OCI-LY7 (cell line): Measurements from ENCODE around the gene PSMF1. TPM values are rescaled to one million over a fixed set of nuclear protein-coding genes. Genes with fewer than 3 reads are reported as not detected.

Experiments
- BruUV-seq: library from RNA; stranded (reverse); fragments of 400-500 nt; replicated peaks from 2 replicates; lab custom pipeline; 2021; lab: Mats Ljungman, UMichigan
- CTCF ChIA-PET: fragments of 300-600 bp; sonication (Branson Sonifier 250); formaldehyde crosslinking; loops from one replicate; lab custom pipeline; 2022; ENCODE audit warnings: antibody characterized with exemption; ENCODE audit not compliant: unreplicated experiment; lab: Charles Lee
- POLR2A ChIA-PET: fragments of 300-600 bp; sonication (Branson Sonifier 250); formaldehyde crosslinking; loops from one replicate; lab custom pipeline; 2022; ENCODE audit warnings: antibody characterized with exemption; lab: Charles Lee
- DNase-seq: peaks from one replicate; pipeline ENCODE4 v3.0.0-alpha.2; 2015; ENCODE audit warnings: low spot score
- H2AFZ ChIP-seq: fragments of 200-600 bp; sonication (generic), shearing (Covaris generic); 2 replicates; pipeline ENCODE4 v1.6.1; 2014; ENCODE audit warnings: mild to moderate bottlenecking, antibody characterized with exemption, low read length, moderate library complexity
- H3K27ac ChIP-seq: fragments of 200-600 bp; sonication (generic); 2 replicates; pipeline ENCODE4 v1.5.1; 2014; ENCODE audit warnings: mixed run types, low read depth, mild to moderate bottlenecking, moderate library complexity, low read length, inconsistent platforms; ENCODE audit not compliant: poor library complexity, severe bottlenecking
- H3K36me3 ChIP-seq: fragments of 200-600 bp; sonication (generic); 2 replicates; pipeline ENCODE4 v1.6.1; 2014; ENCODE audit warnings: mild to moderate bottlenecking, antibody characterized with exemption, low read length, moderate library complexity, mixed read lengths; ENCODE audit not compliant: insufficient read depth
- H3K4me1 ChIP-seq: fragments of 200-600 bp; sonication (generic); 2 replicates; pipeline ENCODE4 v1.5.1; 2014; ENCODE audit warnings: mild to moderate bottlenecking, low read length; ENCODE audit not compliant: insufficient read depth, poor library complexity, severe bottlenecking
- H3K4me2 ChIP-seq: fragments of 200-600 bp; sonication (generic); 2 replicates; pipeline ENCODE4 v1.6.1; 2014; ENCODE audit warnings: mild to moderate bottlenecking, low read length
- H3K4me3 ChIP-seq: fragments of 200-600 bp; sonication (generic); 2 replicates; pipeline ENCODE4 v1.5.1; 2014; ENCODE audit warnings: mild to moderate bottlenecking, low read depth, low read length; ENCODE audit not compliant: poor library complexity, severe bottlenecking
- H3K79me2 ChIP-seq: fragments of 200-600 bp; sonication (generic); 2 replicates; pipeline ENCODE4 v1.6.1; 2016; ENCODE audit warnings: low read depth, mild to moderate bottlenecking, low read length, moderate library complexity, mixed read lengths; ENCODE audit not compliant: insufficient read depth
- H3K9me2 ChIP-seq: fragments of 200-600 bp; sonication (generic); 2 replicates; pipeline ENCODE4 v1.6.1; 2016; ENCODE audit warnings: mild to moderate bottlenecking, low read length, mixed read lengths; ENCODE audit not compliant: insufficient read depth
- H3K9me3 ChIP-seq: fragments of 200-600 bp; sonication (generic); 2 replicates; pipeline ENCODE4 v1.6.1; 2014; ENCODE audit warnings: mild to moderate bottlenecking, mixed run types, low read length, mixed read lengths
- H4K20me1 ChIP-seq: fragments of 200-600 bp; sonication (generic); 2 replicates; pipeline ENCODE4 v1.6.1; 2014; ENCODE audit warnings: mild to moderate bottlenecking, antibody characterized with exemption, low read length, moderate library complexity, mixed read lengths; ENCODE audit not compliant: insufficient read depth
- EZH2phosphoT487 ChIP-seq: fragments of 200-600 bp; sonication (generic); IDR thresholded peaks from 2 replicates; pipeline ENCODE4 v1.6.1; 2018; ENCODE audit warnings: low read depth, borderline replicate concordance, mild to moderate bottlenecking, mixed run types, antibody characterized with exemption, low read length, moderate library complexity, mixed read lengths
- intact Hi-C: fragments of 100-400 bp; cut with micrococcal nuclease; formaldehyde crosslinking; loops from one replicate; pipeline ENCODE4 v1.10.0; 2022; ENCODE audit not compliant: unreplicated experiment
- total RNA-seq, 2 experiments: library from RNA; depleted of rRNA in 1 of 2; stranded (reverse); fragments of >200 nt in 1 of 2; shearing (Covaris generic) in 1 of 2; gene quantifications; 2 replicates each; pipeline ENCODE4 v1.2.3, GENCODE V29; 2014 to 2022
- TF ChIP-seq, protein P1 (sequence below): fragments of 200-600 bp; sonication (generic); conservative IDR thresholded peaks from 2 replicates; pipeline ENCODE4 v1.5.1; 2014; ENCODE audit warnings: mild to moderate bottlenecking, antibody characterized with exemption, low read length, moderate library complexity, mixed read lengths

Gene PSMF1
- total RNA-seq, 2 experiments from 2014 or later: 34.7 to 132 TPM

GRCh38 chr20:1190847-1191246 lies 72.4 kb downstream of the PSMF1 start:
- intact Hi-C loops: no loop called here
- no TSS peak for BruUV-seq
- H3K4me3 ChIP-seq: no peak overlapping the region
- H3K36me3 ChIP-seq: no peaks in the 10 kb centered on the region
- no peak overlapping the region for H3K27ac ChIP-seq
- no peaks in the 10 kb centered on the region for H3K4me1 ChIP-seq
- H3K79me2 ChIP-seq: no peaks in the 10 kb centered on the region
- H3K9me3 ChIP-seq: no peaks in the 10 kb centered on the region
- POLR2A ChIA-PET: no interaction called here
- no peaks in the 10 kb centered on the region for H4K20me1 ChIP-seq
- H3K4me2 ChIP-seq: no peak overlapping the region
- no peak for DNase-seq
- H2AFZ ChIP-seq: no peak overlapping the region
- CTCF ChIA-PET: no interaction called here
- no peaks in the 10 kb centered on the region for H3K9me2 ChIP-seq
- no peak for TF ChIP-seq EZH2phosphoT487
- TF ChIP-seq, protein P1, sequence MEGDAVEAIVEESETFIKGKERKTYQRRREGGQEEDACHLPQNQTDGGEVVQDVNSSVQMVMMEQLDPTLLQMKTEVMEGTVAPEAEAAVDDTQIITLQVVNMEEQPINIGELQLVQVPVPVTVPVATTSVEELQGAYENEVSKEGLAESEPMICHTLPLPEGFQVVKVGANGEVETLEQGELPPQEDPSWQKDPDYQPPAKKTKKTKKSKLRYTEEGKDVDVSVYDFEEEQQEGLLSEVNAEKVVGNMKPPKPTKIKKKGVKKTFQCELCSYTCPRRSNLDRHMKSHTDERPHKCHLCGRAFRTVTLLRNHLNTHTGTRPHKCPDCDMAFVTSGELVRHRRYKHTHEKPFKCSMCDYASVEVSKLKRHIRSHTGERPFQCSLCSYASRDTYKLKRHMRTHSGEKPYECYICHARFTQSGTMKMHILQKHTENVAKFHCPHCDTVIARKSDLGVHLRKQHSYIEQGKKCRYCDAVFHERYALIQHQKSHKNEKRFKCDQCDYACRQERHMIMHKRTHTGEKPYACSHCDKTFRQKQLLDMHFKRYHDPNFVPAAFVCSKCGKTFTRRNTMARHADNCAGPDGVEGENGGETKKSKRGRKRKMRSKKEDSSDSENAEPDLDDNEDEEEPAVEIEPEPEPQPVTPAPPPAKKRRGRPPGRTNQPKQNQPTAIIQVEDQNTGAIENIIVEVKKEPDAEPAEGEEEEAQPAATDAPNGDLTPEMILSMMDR: no peak

GRCh38 chr20:1191299-1191698 lies 72.9 kb downstream of the PSMF1 start:
- Histone ChIP-seq H3K4me2 (no peak overlapping the region), H3K9me3 (no peaks in the 10 kb centered on the region), H3K27ac (no peak overlapping the region), H3K79me2 (no peaks in the 10 kb centered on the region), H3K36me3 (no peaks in the 10 kb centered on the region), H4K20me1 (no peaks in the 10 kb centered on the region), H3K9me2 (no peaks in the 10 kb centered on the region), H3K4me3 (no peak overlapping the region), H2AFZ (no peak overlapping the region), H3K4me1 (no peaks in the 10 kb centered on the region)
- intact Hi-C loops: no loop called here
- no TSS peak for BruUV-seq
- ChIA-PET CTCF (no interaction called here), POLR2A (no interaction called here)
- no peak for DNase-seq
- no peak for TF ChIP-seq EZH2phosphoT487
- TF ChIP-seq, protein P1: no peak

DNA sequence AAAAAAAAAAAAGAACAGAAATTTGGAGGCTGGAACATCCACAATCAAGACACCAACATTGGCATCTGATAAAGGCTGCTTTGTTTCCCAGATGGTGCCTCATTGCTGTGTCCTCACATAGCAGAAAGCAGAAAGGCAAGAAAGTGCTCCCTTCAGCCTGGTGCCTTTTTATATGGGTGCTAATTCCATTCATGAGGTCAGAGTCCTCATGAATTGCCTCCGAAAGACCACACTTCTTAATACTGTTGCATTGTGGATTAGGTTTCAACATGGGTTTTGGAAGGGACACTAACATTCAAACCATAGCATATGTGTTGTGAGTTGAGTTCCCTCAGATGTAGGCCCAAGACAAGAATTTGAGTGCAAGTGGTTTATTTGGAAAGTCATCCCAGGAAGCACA lies 76.8 kb downstream of the PSMF1 start:
- Histone ChIP-seq H3K27ac (no peak overlapping the region), H3K4me3 (no peak overlapping the region), H3K4me2 (no peak overlapping the region), H2AFZ (no peak overlapping the region), H3K9me3 (no peaks in the 10 kb centered on the region), H3K4me1 (no peaks in the 10 kb centered on the region), H4K20me1 (no peaks in the 10 kb centered on the region), H3K36me3 (no peaks in the 10 kb centered on the region), H3K79me2 (no peaks in the 10 kb centered on the region), H3K9me2 (no peaks in the 10 kb centered on the region)
- intact Hi-C loops: no loop called here
- TF ChIP-seq, protein P1: no peak
- no peak for TF ChIP-seq EZH2phosphoT487
- no TSS peak for BruUV-seq
- POLR2A ChIA-PET: no interaction called here
- CTCF ChIA-PET: no interaction called here
- no peak for DNase-seq
